Thyroid gland (tissue), 4 donors: ENCODE data around the gene CUEDC2. TPM values are rescaled to one million over a fixed set of nuclear protein-coding genes. Genes with fewer than 3 reads are reported as not detected.

Experiments used
- DNase-seq, 2 donors: peaks; one replicate each; pipeline ENCODE4 v3.0.0-alpha.2; 2019
- H3K27ac ChIP-seq, 3 donors: fragments of 200-600 bp; sonication (generic); 1 replicate in 2 of 3; 2 replicates in 1 of 3; pipeline ENCODE4 v1.5.1; 2016 to 2019; ENCODE audit warnings: mild to moderate bottlenecking in 1 of 3, moderate library complexity in 1 of 3
- H3K27me3 ChIP-seq: fragments of 200-600 bp; sonication (generic); one replicate; pipeline ENCODE4 v1.5.1; 2019
- H3K36me3 ChIP-seq, 2 donors: fragments of 200-600 bp; sonication (generic); one replicate each; pipeline ENCODE4 v1.5.1; 2016 to 2019
- H3K4me1 ChIP-seq, 2 donors: fragments of 200-600 bp; sonication (generic); one replicate each; pipeline ENCODE4 v1.5.1; 2017 to 2019
- H3K4me3 ChIP-seq, 3 donors: fragments of 200-600 bp; sonication (generic); replicated peaks in 1 of 3; 1 replicate in 2 of 3; 2 replicates in 1 of 3; pipeline ENCODE4 v1.5.1; 2016; ENCODE audit warnings: mild to moderate bottlenecking in 1 of 3
- H3K9me3 ChIP-seq: fragments of 200-600 bp; sonication (generic); one replicate; pipeline ENCODE4 v1.5.1; 2017
- POLR2A ChIP-seq, 2 donors: fragments of 450-650 bp; IDR thresholded peaks; one replicate each; pipeline ENCODE4 v1.6.1; 2017; ENCODE audit warnings: antibody characterized with exemption in 2 of 2, mild to moderate bottlenecking in 2 of 2, moderate library complexity in 1 of 2
- whole genome bisulfite sequencing, 2 donors: methylation state at CpG; one replicate each; pipeline ENCODE4 v1.1.5; 2017; 5-methylcytosine and 5-hydroxymethylcytosine counted together
- intact Hi-C: fragments of 100-400 bp; cut with DNase I; formaldehyde crosslinking; loops from one replicate; pipeline ENCODE4 v1.15.1; 2023
- total RNA-seq, 4 donors: library from RNA; depleted of rRNA; stranded (reverse); fragments of >200 nt; gene quantifications; one replicate each; pipeline ENCODE4 v1.2.3, GENCODE V29; 2016
- TF ChIP-seq, protein P1 (sequence below), 6 experiments: fragments of 200-600 bp in 3 of 6; fragments of 450-650 bp in 3 of 6; sonication (generic) in 3 of 6; IDR thresholded peaks; one replicate each; pipeline ENCODE4 v1.5.1; 2016 to 2019; ENCODE audit warnings: antibody characterized with exemption in 6 of 6, mild to moderate bottlenecking in 2 of 6, inconsistent platforms in 1 of 6, moderate library complexity in 1 of 6

The CUEDC2 gene
- total RNA-seq, 4 donors from 2014 or later = 56.2 to 73.9 (median 62.0) TPM

DNA sequence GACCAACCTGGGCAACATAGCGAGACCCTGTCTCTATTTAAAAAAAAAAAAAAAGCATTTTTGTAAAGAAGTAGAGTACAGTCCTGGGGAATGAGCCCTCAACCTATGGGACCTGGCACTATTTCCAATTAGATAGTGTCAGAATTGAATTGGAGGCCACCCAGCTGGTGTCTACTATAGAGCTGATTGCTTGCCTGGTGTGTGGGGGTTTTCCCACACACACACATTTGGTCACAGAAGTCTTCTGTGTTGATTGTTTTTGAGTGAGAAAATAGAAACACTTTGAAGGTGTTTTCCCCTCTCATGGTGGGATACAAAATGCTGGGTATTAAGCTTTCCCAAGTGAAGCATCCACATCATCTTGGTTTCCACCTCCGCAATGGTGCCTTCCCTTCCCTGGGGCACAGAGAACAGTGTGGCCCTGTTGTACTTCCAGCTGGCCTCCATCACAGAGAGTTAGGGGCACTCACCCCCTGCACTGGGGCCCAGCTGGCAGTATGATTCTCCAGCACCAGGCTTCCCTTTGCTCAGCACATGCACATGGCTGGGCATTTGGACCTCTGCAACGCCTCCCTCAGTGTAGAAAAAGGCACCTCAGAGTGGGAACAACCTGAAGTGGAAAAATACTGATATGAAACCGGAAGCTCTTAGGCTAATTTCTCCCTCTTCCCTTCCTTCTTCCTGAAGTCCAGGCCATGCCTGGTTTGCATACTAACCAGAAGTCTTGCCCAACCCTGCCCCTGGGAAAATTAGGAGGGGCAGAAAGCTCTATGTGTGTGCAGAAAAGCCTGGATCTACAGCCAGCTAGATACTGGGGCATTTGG, 47.6 kb downstream of the CUEDC2 start:
- WGBS, 2 donors = 75 to 76% methylated on average over 4 of the region's 4 CpGs
- intact Hi-C loops = no loop called here
- H3K27ac ChIP-seq = no peak overlapping the region
- DNase-seq = no peak
- no peak overlapping the region for H3K4me3 ChIP-seq
- H3K4me1 ChIP-seq = no peaks in the 10 kb centered on the region
- no peaks in the 10 kb centered on the region for H3K27me3 ChIP-seq
- no peaks in the 10 kb centered on the region for H3K9me3 ChIP-seq
- TF ChIP-seq, protein P1, sequence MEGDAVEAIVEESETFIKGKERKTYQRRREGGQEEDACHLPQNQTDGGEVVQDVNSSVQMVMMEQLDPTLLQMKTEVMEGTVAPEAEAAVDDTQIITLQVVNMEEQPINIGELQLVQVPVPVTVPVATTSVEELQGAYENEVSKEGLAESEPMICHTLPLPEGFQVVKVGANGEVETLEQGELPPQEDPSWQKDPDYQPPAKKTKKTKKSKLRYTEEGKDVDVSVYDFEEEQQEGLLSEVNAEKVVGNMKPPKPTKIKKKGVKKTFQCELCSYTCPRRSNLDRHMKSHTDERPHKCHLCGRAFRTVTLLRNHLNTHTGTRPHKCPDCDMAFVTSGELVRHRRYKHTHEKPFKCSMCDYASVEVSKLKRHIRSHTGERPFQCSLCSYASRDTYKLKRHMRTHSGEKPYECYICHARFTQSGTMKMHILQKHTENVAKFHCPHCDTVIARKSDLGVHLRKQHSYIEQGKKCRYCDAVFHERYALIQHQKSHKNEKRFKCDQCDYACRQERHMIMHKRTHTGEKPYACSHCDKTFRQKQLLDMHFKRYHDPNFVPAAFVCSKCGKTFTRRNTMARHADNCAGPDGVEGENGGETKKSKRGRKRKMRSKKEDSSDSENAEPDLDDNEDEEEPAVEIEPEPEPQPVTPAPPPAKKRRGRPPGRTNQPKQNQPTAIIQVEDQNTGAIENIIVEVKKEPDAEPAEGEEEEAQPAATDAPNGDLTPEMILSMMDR (IDR thresholded peaks at IDR 0.05) = no peak
- TF ChIP-seq POLR2A (IDR thresholded peaks at IDR 0.05) = no peak
- peaks cover 24 to 30% of the 10 kb centered on the region in 2 donors for H3K36me3 ChIP-seq

GRCh38 chr10:102384053-102384452, 48.3 kb downstream of the CUEDC2 start:
- no peak for DNase-seq
- intact Hi-C loops = no loop called here
- no peaks in the 10 kb centered on the region for H3K27me3 ChIP-seq
- H3K27ac ChIP-seq = no peak overlapping the region
- WGBS, 2 donors = 42 to 47% methylated on average over 6 of the region's 6 CpGs
- H3K36me3 ChIP-seq = peaks cover 31 to 38% of the 10 kb centered on the region in 2 donors
- no peak overlapping the region for H3K4me3 ChIP-seq
- no peaks in the 10 kb centered on the region for H3K9me3 ChIP-seq
- no peak for TF ChIP-seq POLR2A (IDR thresholded peaks at IDR 0.05)
- TF ChIP-seq, protein P1 (IDR thresholded peaks at IDR 0.05) = peak in 1 of 6 experiments; percentile 12
- no peaks in the 10 kb centered on the region for H3K4me1 ChIP-seq

DNA sequence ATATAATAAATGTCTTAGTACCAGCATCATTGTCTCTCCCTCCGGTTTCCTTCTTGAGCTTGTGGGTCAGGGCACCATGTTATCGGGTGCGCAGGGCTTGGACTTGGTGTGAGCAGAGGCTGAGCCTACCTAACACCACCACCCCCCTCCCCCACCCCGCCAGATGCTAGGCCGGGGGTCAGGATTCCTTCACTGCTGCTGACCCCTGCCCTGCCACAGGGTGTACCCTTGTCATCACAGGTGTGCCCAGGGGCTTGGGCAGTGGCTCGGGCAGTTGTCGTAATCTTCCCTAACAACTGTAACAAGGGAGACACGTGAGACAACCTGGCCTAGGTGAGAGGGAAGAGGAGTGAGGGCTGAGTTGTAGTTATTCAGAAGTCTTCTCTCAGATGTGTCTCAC, 49.5 kb downstream of the CUEDC2 start:
- intact Hi-C loops = no loop called here
- WGBS, 2 donors = 92 to 96% methylated on average over 8 of the region's 8 CpGs
- Histone ChIP-seq H3K36me3 (peaks cover 40 to 49% of the 10 kb centered on the region in 2 donors), H3K27ac (no peak overlapping the region), H3K9me3 (no peaks in the 10 kb centered on the region), H3K4me3 (no peak overlapping the region), H3K27me3 (no peaks in the 10 kb centered on the region), H3K4me1 (no peaks in the 10 kb centered on the region)
- TF ChIP-seq, protein P1 (IDR thresholded peaks at IDR 0.05) = no peak
- TF ChIP-seq POLR2A (IDR thresholded peaks at IDR 0.05) = no peak
- no peak for DNase-seq

- H3K27ac ChIP-seq = no peak overlapping the region
- no peaks in the 10 kb centered on the region for H3K27me3 ChIP-seq
- WGBS, 2 donors = 90 to 96% methylated on average over 9 of the region's 9 CpGs
- no peak for DNase-seq
- no peak overlapping the region for H3K4me3 ChIP-seq
- no peaks in the 10 kb centered on the region for H3K9me3 ChIP-seq
- H3K36me3 ChIP-seq = peaks cover 47 to 52% of the 10 kb centered on the region in 2 donors
- no peaks in the 10 kb centered on the region for H3K4me1 ChIP-seq
- TF ChIP-seq POLR2A (IDR thresholded peaks at IDR 0.05) = no peak
- TF ChIP-seq, protein P1 (IDR thresholded peaks at IDR 0.05) = no peak
- intact Hi-C loops = no loop called here
Observed at GRCh38 chr10:102381983-102382382, 50.4 kb downstream of the CUEDC2 start.

GRCh38 chr10:102379383-102379782, 53.0 kb downstream of the CUEDC2 start:
- no peak for TF ChIP-seq POLR2A (IDR thresholded peaks at IDR 0.05)
- TF ChIP-seq, protein P1 (IDR thresholded peaks at IDR 0.05) = no peak
- no peaks in the 10 kb centered on the region for H3K27me3 ChIP-seq
- peaks cover 65 to 72% of the 10 kb centered on the region in 2 donors for H3K36me3 ChIP-seq
- H3K4me3 ChIP-seq = no peak overlapping the region
- H3K27ac ChIP-seq = no peak overlapping the region
- DNase-seq = no peak
- no peaks in the 10 kb centered on the region for H3K4me1 ChIP-seq
- intact Hi-C loops = no loop called here
- WGBS, 2 donors = 94% methylated on average over 5 to 6 of the region's 6 CpGs
- no peaks in the 10 kb centered on the region for H3K9me3 ChIP-seq
